Measurements from ENCODE around the gene VENTX. TPM values are rescaled to one million over a fixed set of nuclear protein-coding genes. Genes with fewer than 3 reads are reported as not detected.

Gene VENTX
- total and polyA plus RNA-seq, 10 of the 15 experiments (the other 5 are each of a cell fraction or from before 2014, with no cell fraction given), result 0.05 TPM; not detected in 9

DNA sequence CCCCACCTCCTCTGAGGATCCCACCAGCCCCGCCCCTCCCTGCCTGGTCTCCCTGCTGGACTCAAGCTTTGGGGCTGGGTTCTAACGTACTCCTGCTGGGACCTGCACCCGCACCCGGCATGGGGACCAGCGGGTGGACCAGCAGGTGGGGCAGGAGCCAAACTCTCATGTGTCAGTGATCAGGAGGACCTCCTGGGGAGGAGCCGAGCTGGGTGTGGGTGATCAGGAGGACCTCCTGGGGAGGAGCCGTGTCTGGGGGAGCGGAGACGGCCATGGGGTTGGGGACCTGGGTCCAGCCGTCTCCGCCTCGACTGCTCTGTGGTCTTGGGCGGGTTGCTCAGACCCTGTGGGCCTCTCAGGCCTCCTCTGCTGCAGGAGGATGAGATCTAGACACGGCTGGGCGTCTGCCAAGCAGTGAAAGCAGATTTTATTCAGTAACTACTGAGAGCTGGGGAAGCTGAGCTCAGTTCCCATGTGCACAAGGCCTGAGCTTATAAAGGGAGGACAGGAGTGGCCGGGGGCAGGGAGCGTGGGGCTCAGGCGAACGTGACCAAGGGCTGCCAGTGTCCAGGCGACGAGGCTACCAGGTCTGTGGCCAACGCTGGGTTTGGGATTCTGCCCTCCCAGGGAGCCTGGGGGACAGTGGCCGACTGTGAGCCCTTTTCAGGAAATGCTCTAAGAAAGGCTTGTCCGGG is 41.3 kb upstream of the VENTX start:
- ChIA-PET CTCF (no interaction called here), RAD21 (ENCODE audit: unreplicated experiment) (no interaction called here), SMC1A (ENCODE audit: uncharacterized antibody, unreplicated experiment) (no interaction called here), POLR2A (no interaction called here)
- BruUV-seq (replicated peaks), result no TSS peak
- no peaks in the 10 kb centered on the region for H3K9me3 ChIP-seq (replicated peaks; ENCODE audit: control insufficient read depth, insufficient read depth, low read length)
- TF ChIP-seq GATAD2B (conservative IDR thresholded peaks at IDR 0.05; ENCODE audit: low read depth) (no peak), NFYB (IDR thresholded peaks at IDR 0.05; ENCODE audit: insufficient read depth, low read depth, low read length) (no peak), RFX5 (IDR thresholded peaks at IDR 0.05; ENCODE audit: low read depth, low read length) (no peak), HDAC6 (IDR thresholded peaks at IDR 0.05; ENCODE audit: unreplicated experiment) (no peak), IKZF2 (IDR thresholded peaks at IDR 0.05) (no peak), RUNX3 (IDR thresholded peaks at IDR 0.05; ENCODE audit: low read length) (no peak), PAX8 (IDR thresholded peaks at IDR 0.05) (no peak), NR2C1 (IDR thresholded peaks at IDR 0.05) (no peak), ATF7 (IDR thresholded peaks at IDR 0.05; ENCODE audit: low read depth) (no peak)
- TF ChIP-seq, protein P1, sequence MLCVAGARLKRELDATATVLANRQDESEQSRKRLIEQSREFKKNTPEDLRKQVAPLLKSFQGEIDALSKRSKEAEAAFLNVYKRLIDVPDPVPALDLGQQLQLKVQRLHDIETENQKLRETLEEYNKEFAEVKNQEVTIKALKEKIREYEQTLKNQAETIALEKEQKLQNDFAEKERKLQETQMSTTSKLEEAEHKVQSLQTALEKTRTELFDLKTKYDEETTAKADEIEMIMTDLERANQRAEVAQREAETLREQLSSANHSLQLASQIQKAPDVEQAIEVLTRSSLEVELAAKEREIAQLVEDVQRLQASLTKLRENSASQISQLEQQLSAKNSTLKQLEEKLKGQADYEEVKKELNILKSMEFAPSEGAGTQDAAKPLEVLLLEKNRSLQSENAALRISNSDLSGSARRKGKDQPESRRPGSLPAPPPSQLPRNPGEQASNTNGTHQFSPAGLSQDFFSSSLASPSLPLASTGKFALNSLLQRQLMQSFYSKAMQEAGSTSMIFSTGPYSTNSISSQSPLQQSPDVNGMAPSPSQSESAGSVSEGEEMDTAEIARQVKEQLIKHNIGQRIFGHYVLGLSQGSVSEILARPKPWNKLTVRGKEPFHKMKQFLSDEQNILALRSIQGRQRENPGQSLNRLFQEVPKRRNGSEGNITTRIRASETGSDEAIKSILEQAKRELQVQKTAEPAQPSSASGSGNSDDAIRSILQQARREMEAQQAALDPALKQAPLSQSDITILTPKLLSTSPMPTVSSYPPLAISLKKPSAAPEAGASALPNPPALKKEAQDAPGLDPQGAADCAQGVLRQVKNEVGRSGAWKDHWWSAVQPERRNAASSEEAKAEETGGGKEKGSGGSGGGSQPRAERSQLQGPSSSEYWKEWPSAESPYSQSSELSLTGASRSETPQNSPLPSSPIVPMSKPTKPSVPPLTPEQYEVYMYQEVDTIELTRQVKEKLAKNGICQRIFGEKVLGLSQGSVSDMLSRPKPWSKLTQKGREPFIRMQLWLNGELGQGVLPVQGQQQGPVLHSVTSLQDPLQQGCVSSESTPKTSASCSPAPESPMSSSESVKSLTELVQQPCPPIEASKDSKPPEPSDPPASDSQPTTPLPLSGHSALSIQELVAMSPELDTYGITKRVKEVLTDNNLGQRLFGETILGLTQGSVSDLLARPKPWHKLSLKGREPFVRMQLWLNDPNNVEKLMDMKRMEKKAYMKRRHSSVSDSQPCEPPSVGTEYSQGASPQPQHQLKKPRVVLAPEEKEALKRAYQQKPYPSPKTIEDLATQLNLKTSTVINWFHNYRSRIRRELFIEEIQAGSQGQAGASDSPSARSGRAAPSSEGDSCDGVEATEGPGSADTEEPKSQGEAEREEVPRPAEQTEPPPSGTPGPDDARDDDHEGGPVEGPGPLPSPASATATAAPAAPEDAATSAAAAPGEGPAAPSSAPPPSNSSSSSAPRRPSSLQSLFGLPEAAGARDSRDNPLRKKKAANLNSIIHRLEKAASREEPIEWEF (IDR thresholded peaks at IDR 0.05; ENCODE audit: insufficient replicate concordance, low read depth, low read length), result no peak
- ATAC-seq (no peak), FAIRE-seq (no peak), DNase-seq (ENCODE audit: low read depth, low spot score) (no peak)
- no peaks in the 10 kb centered on the region for H3K4me1 ChIP-seq (ENCODE audit: control insufficient read depth, insufficient read depth, low read length)
- no peaks in the 10 kb centered on the region for H4K20me1 ChIP-seq (ENCODE audit: control insufficient read depth, insufficient read depth)
- H3K27ac ChIP-seq (ENCODE audit: control insufficient read depth, insufficient read depth), result no peak overlapping the region
- intact Hi-C loops (cut with micrococcal nuclease; ENCODE audit: unreplicated experiment), result no loop called here
- no peaks in the 10 kb centered on the region for H3K27me3 ChIP-seq (replicated peaks in 1 of 2; ENCODE audit: control insufficient read depth in 2 of 2, insufficient read depth in 2 of 2, low read length in 1 of 2)
- no peak overlapping the region for H3K4me3 ChIP-seq
- in situ Hi-C loops (cut with MboI), result no loop called here
- no peak overlapping the region for H3K9ac ChIP-seq (ENCODE audit: control insufficient read depth, insufficient read depth, low read length)
- H3K36me3 ChIP-seq (ENCODE audit: control insufficient read depth in 2 of 2, insufficient read depth in 2 of 2, low read length in 1 of 2), result no peaks in the 10 kb centered on the region
- H3K4me2 ChIP-seq (ENCODE audit: control insufficient read depth, insufficient read depth), result no peak overlapping the region
- 44% methylated on average over 23 of the region's 24 CpGs for WGBS (ENCODE audit: insufficient coverage, insufficient replicate concordance, low lambda C conversion rate, missing lambda C conversion rate)
- no peaks in the 10 kb centered on the region for H3K79me2 ChIP-seq (ENCODE audit: control insufficient read depth, insufficient read depth, low read length)
- no peak overlapping the region for H2AFZ ChIP-seq (ENCODE audit: control insufficient read depth, low read depth, low read length)
